Measurements from ENCODE around the gene RIPPLY3.

The RIPPLY3 gene, protein sequence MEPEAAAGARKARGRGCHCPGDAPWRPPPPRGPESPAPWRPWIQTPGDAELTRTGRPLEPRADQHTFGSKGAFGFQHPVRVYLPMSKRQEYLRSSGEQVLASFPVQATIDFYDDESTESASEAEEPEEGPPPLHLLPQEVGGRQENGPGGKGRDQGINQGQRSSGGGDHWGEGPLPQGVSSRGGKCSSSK

DNA sequence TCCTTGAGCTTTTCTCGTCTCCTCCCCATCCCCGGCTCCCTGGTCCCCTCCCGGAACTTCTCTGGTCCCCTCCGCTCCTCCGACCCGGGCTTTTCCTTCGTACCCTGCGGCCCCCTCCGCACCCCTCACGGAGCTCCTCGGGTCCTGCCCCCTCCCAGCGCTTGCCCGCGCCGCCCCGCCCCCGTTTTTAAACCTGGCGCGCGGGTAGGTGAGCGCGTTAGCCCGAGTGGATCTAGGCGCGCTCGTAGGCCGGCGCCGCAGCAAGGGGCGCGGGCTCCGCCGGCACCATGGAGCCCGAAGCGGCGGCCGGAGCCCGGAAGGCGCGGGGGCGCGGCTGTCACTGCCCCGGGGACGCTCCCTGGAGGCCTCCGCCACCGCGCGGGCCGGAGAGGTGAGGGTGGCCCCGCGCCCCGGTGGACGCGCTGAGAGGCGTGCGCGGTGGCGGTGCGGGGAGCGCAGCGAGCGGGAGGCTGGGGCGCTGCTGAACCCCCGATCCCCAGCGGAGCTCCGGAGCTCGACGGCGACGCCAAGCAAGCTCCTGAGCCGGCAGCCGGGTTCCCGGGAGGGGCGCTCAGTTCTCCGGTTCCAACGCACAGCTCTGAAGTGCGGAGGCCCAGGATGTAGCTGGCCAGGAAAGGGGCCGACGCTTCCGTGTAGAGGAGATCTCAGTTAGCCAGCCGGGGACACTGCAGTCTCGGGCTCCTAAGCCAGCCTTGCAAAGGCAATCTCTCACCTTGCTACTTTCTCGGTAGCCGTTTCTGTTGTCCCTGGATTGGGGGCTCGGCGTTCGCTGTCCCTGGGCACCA, at the start of gene RIPPLY3:
Gene RIPPLY3, plus strand, starts transcription at position 217 of the 806 bp plus-strand sequence. Its CDS starts 71 bp downstream, at position 288.
- no peak for TF ChIP-seq CTCF (IDR thresholded peaks at IDR 0.05; ENCODE audit: borderline replicate concordance, control extremely low read depth, extremely low read depth, insufficient read depth, missing control alignments)
- peak; percentile 64 for DNase-seq (ENCODE audit: low spot score)
- in situ Hi-C loops (cut with MboI; ENCODE audit: low sequenced_read_pairs, unreplicated experiment): no loop called here

GRCh38 chr21:36959020-36959835, 47.3 kb upstream of the RIPPLY3 start:
- DNase-seq (ENCODE audit: low spot score): no peak
- in situ Hi-C loops (cut with MboI; ENCODE audit: low sequenced_read_pairs, unreplicated experiment): no loop called here
- no peak for TF ChIP-seq CTCF (IDR thresholded peaks at IDR 0.05; ENCODE audit: borderline replicate concordance, control extremely low read depth, extremely low read depth, insufficient read depth, missing control alignments)

- in situ Hi-C loops (cut with MboI; ENCODE audit: low sequenced_read_pairs, unreplicated experiment): no loop called here
- TF ChIP-seq CTCF (IDR thresholded peaks at IDR 0.05; ENCODE audit: borderline replicate concordance, control extremely low read depth, extremely low read depth, insufficient read depth, missing control alignments): no peak
- no peak for DNase-seq (ENCODE audit: low spot score)
These were observed 45.7 kb upstream of the RIPPLY3 start for GRCh38 chr21:36960676-36961284.

DNA sequence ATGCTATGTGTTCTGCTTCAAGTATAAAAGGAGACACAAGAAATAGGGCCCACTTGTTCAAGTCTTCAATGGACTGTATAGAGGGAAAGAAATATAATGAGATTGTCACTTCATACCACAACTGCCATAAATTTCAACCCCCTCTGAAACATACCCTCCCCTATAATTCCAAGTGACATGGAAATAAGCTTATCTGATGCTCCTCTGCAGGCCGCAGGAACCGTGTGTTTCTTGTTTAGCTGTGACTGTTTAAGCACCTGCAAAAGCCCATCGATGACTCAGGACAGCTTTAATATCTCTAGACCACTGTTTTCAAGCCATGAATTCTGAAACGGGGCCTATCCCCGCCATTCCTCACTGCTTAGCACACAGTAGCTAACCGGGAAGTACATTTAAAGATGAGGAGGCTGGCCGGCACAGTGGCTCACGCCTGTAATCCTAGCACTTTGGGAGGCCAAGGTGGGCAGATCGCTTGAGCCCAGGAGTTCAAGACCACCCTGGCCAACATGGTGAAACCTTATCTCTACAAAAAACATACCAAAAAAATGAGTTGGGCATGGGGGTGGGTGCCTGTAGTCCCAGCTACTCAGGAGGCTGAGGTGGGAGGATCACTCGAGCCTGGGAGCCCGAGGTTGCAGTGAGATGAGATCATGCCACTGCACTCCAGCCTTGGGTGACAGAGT, 44.3 kb upstream of the RIPPLY3 start:
- TF ChIP-seq CTCF (IDR thresholded peaks at IDR 0.05; ENCODE audit: borderline replicate concordance, control extremely low read depth, extremely low read depth, insufficient read depth, missing control alignments): no peak
- DNase-seq (ENCODE audit: low spot score): no peak
- in situ Hi-C loops (cut with MboI; ENCODE audit: low sequenced_read_pairs, unreplicated experiment): no loop called here

DNA sequence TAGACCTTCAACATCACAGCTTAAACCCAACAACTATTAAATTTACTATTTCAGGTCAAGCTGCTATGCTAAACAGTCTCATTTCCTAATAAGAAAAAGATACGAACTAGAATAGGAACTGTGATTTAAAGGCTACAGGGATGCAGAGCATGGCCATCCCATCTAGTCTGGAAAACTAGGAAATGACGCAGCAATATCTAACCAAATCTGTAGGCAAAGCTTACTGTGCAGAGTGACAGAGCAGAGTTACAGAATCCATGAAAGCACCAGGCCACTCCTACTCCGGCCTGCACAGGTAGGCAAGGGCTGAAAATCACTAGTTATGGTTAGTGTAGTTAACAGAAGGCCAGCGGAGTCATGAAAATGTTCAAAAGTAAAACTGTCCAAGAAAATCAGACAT, 42.1 kb upstream of the RIPPLY3 start:
- in situ Hi-C loops (cut with MboI; ENCODE audit: low sequenced_read_pairs, unreplicated experiment): no loop called here
- no peak for TF ChIP-seq CTCF (IDR thresholded peaks at IDR 0.05; ENCODE audit: borderline replicate concordance, control extremely low read depth, extremely low read depth, insufficient read depth, missing control alignments)
- DNase-seq (ENCODE audit: low spot score): no peak

Measured in GM13976 (cell line).